Fibroblast of the aortic adventitia (primary cell): ENCODE results near the gene ENO1. TPM values are rescaled to one million over a fixed set of nuclear protein-coding genes. Genes with fewer than 3 reads are reported as not detected.
"Not testable (repeated sequence)": the region's sequence is repeated elsewhere in the genome, so short reads cannot be mapped to it uniquely, and the experiment has no call there.

Experiments
- DNase-seq: peaks from one replicate; pipeline ENCODE4 v3.0.0-alpha.2; 2010; ENCODE audit warnings: low read depth
- H3K4me3 ChIP-seq: 2 replicates; pipeline ENCODE4 v1.5.1; 2011; ENCODE audit warnings: low read depth, mild to moderate bottlenecking, control low read depth, low read length, moderate library complexity
- CTCF ChIP-seq: IDR thresholded peaks from 2 replicates; pipeline ENCODE4 v1.5.1; 2011; ENCODE audit warnings: mild to moderate bottlenecking, low read length, control low read depth, inconsistent platforms; ENCODE audit not compliant: insufficient read depth
- total RNA-seq: library from RNA; depleted of rRNA; stranded (reverse); fragments of >200 nt; gene quantifications from 2 replicates; pipeline ENCODE4 v1.2.3, GENCODE V29; 2012; ENCODE audit warnings: low replicate concordance

ENO1 gene
- total RNA-seq, 1 donor: 1,443 TPM

- no peak for TF ChIP-seq CTCF
- no peak overlapping the region for H3K4me3 ChIP-seq
- DNase-seq: no peak
Measured at GRCh38 chr1:8823295-8823664, 55.2 kb downstream of the ENO1 start.

GRCh38 chr1:8822373-8823294 lies 55.9 kb downstream of the ENO1 start:
- DNase-seq: peak; percentile 93
- no peak overlapping the region for H3K4me3 ChIP-seq
- TF ChIP-seq CTCF: no peak

GRCh38 chr1:8821084-8821483 lies 57.4 kb downstream of the ENO1 start:
- no peak for TF ChIP-seq CTCF
- no peak for DNase-seq
- H3K4me3 ChIP-seq: no peak overlapping the region

- not testable (repeated sequence) for H3K4me3 ChIP-seq, DNase-seq
Measured at GRCh38 chr1:8818789-8819188, 59.7 kb downstream of the ENO1 start.

DNA sequence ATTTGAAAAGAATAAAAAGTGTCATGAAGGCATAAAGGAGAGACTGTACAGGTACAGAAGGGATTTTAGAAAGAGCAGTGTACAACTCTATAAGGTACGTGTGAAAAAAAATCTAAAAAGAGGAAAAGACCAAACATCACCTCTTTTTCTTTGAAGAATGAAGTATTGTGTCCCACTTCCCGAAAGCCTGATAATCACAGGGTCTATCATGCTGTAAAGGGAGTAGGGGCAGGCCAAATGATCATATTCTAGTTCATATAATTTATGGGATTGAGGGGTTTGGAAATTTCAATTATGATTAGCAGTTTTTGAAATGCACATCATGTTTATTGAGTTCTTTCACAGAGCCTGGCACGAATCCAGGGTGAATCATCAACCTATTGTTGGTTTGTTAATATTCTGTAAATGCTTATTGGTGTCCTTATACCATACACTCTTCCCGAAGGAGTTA lies 60.1 kb downstream of the ENO1 start:
- DNase-seq: peak; percentile 80
- no peak for TF ChIP-seq CTCF
- H3K4me3 ChIP-seq: peak overlapping the region; percentile 67

GRCh38 chr1:8817412-8818324 lies 60.8 kb downstream of the ENO1 start, which contains the start of gene RERE:
Gene RERE, minus strand, starts transcription at chr1:8817640.
- H3K4me3 ChIP-seq: peak within 1 kb of the TSS; percentile 89
- peak; percentile 88 for DNase-seq
- TF ChIP-seq CTCF: peak; percentile 7
